ENCODE measurements around the gene NAV2.
A peak's percentile ranks its signal among the peaks of the same experiment; 100 is the strongest.

The NAV2 gene

DNA sequence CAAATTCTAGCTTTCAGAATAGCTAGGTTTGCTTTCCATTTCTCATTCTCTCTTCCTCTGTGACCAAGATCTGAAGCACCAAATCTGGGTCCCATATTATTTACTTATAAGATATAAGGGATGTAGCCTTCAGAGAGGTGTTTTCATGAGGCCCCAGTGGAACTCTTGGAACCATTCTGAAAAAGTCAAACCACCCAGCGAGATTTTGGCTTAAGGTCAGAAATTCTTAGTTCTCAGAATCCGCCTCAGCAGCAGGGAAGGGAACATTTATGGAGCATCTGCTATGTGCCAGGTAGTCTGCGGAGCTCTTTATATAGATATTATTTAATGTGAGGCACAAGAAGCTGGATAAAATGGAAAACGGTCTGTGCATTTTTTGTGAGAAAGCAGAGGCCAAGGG, 6.3 kb downstream of the NAV2 start:
- DNase-seq (ENCODE audit: low read depth in 2 of 2), result no peak

DNA sequence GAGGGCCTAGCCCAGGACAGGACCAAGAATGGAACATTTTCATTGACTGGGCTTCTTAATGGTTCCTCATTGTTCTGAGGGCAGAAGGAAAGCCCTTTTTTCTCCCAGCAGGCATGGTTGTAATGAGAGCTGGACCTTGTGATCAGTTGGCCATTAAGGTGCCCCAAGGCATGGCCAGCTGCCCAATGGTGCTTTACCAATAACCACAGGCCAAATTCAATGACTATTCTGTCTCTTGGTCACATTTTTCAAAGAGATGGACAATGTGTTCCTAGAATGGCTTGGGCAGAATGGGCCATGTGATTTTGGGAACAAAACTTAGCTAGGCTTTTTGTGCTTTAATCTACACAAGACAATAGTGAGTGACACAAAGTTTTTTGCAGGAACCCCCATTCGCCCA, 7.3 kb downstream of the NAV2 start:
- no peak for DNase-seq (ENCODE audit: low read depth in 2 of 2)

DNA sequence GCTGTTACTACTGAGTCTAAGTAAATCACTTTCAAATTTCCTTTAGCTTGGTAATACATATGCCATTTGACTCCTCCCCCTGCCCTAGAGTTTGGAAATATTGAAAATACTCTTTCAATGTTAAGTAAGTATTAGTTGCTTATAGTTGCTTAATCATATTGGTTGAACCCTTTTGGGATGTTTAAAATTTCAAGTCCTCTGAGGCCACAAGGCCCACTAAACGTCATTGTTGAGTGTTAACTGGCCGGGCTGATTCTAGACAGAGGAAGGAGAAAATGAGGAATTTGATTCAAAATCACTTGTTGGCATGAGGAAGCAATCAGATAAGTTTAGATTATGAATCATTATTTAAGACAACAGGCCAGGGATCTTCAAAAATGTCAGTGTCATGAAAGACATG, 8.5 kb downstream of the NAV2 start:
- DNase-seq (ENCODE audit: low read depth in 2 of 2), result no peak

DNA sequence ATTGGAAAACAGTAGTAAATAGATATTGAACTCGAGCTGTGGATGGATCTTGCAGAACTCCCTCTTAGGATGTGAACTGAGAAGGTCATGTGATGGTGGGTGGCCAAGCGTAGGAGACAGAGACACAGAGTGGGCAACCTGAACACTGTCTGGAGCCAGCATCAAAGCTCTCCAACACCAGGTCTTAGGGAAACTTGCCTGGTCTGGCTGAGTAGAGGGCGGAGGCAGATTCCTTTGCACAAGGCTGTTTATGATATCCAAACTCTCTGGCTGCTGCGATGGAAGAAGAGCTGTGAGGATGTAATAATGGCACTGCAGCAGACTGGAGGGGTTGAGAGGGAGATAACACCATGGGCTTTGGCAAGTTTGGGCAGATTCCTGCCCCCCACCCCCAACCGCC, 10.1 kb downstream of the NAV2 start:
- no peak for DNase-seq (ENCODE audit: low read depth in 2 of 2)

DNA sequence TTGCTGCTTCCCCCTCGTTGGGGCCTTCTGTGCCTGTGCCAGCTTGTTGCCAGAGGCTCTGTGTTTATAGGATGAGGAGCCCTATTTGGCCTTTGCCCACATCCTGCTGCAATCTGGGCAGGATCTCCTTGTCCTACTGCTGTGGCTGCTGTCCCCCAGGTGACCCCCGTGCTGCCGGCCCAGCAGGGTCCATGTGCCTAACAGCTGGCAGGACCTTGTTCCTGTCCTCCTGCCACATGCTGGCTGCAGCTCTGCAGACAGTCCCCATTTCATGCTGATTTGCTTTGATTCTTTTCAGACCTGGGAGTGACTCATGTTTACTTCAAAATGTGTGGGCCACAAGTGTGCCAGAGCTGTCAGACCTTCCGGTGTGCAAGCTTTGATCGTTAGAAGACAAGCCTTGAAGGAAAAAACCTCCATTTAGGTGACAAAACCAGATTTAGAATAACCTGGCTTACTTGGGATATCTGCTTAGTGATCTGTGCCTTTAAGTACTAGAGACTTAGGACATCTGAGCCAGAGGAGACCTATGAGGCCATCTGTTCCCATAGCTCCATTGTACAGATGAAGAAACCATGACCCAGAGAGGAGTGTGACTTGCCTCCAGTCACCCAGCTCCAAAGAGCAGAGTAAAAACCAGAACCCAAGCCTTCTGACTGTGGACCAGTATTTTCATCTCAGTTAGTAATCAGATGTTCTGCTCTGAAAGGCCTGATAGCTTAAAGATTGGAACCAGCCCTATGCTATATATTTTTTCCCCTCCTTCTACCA, 11.1 kb downstream of the NAV2 start:
- no peak for DNase-seq (ENCODE audit: low read depth in 2 of 2)

DNA sequence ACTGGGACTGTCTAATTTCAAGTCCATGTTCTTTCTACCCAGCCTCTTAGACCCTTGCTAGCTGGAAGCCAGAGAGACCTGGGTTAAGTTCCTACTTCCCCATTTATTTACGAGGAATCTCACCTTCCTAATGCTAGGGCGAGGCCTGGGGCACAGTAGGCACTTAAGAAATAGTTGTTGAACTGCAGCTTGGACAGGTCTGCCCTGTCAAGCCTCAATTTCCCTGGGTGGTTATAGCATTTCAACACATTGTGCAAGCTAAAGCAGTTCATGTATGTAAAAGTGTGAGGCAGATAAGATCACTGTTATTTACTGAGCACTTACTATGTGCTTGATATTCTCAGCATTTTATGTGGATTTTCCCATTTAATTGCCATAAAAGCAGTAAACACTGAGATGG, 12.1 kb downstream of the NAV2 start:
- DNase-seq (ENCODE audit: low read depth in 2 of 2), result no peak

DNA sequence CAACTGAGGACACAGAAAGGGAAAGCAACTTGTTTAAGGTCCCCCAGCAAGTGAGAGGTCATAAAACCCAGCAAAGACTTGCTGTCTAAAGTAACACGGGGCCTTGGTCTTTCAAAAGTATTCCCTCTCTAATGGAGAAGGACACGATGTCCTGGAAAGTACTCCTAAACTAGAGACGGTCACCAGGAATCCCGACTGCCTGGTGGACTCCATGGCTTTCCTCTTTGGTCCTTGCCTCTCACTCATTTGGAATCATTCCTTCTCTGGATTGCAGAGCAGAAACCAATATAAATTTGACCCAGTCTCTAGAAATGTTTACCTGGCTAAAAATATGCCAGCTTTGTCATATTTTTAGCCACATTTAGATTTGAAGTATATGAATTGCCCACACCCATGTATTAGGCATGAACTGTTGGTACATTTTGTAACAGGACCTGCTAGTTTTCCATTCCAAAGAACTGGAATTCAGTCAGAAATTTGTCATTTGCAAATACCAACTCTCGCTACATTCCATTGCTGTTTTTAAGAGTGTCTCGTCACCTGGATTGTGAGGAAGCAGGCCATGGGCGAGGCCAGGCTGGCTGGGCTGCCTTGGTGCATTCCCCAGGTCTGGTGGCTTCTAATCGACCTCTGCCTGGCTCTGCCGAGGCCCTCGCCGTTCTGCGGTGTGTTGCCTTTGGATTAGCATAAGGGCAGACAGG, 12.9 kb downstream of the NAV2 start:
- DNase-seq (ENCODE audit: low read depth in 2 of 2), result no peak

DNA sequence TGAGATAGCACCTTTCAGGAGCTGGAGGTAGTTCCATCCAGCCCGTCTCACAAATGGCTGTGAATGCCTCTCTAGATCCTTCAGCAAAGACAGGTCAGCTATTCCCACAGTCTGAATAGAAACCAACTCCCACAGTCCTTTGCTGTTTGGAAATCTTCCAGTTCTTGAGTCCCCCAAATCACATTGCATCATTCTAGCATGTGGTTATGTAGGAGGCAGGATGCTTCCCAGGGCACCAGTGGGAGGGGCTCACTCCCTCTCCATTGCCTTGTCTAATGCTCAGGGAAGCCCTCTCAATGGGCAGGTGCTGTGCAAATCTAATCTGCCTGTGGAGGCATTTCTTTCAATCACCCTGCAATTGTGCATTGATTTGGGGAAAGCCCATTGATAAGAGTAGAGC, 14.6 kb downstream of the NAV2 start:
- DNase-seq (ENCODE audit: low read depth in 2 of 2), result no peak

DNA sequence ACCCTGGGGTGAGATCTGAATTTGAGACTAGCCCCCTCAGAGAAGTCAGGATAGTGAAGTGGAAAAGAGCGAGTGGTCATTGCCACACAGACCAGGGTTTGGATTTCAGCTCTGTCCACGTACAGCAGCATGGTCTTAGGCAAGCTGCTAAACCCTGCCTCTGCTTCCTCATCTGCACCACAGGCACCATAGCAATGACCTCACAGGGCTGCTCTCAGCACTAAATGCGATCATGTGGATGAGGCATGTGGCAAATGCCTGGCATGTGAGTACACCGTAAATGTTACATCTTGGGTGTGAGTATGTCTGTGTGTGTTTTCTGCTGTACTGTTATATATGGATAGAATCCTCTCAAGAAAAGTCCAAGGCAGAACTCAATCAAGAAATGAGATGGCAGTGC, 15.8 kb downstream of the NAV2 start:
- DNase-seq (ENCODE audit: low read depth in 2 of 2), result no peak

DNA sequence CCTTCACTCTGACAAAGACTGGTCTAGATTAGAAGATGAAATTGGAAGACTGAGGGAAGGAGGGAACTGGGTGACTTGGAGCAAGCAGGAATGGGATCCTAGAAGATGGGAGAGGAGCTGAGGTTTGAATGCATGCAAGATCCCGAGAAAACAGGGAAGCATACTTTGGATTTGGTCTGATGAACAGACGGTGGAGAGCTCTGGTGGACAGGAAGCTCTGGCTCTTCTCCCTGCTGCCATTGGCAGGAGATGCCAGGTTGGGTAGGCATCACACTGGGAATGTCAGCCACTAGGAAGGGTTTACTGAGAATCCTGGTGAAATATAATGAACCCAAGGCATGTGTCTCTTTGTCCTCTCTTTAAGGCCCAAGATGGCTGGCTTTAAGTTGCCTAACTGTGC, 16.5 kb downstream of the NAV2 start:
- no peak for DNase-seq (ENCODE audit: low read depth in 2 of 2)

DNA sequence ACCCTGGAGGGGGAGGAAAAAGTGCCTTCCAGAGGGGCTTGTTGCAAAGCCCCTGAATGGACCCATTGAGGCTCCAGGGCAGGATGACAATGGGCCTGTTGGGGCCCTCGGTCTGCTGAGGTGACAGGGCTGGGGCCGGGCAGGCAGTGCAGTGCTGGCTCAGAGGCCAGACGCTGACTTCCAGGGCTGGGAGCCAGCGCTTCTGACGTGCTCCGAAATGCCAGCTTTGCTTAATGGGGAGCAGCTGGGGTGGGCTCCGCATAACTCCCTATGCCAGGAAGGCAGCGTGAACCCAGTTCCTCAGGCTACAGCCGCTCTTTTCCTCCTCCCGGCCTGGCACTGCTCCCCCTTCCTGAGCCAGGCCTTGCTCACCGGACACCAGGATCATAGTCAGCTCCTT, 17.7 kb downstream of the NAV2 start:
- no peak for DNase-seq (ENCODE audit: low read depth in 2 of 2)

DNA sequence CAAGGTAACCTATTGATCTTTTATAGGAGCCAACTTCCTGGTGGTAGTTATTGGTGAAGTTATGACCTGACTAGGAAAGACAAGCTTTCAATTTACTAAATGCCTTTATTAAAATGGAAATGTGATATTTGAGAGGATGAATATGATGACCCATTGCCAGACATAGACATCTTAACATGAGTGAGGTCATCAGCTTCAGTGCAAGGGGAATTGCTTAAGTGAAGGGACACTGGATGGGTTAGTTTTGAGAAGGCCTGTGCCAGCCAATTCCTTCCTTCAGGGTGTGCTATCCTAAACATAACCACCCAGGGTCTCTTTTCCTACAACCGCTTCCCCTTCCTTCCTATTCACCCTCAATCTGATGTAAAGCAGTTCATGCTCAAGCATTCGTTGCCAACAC, 21.5 kb downstream of the NAV2 start:
- no peak for DNase-seq (ENCODE audit: low read depth in 2 of 2)

DNA sequence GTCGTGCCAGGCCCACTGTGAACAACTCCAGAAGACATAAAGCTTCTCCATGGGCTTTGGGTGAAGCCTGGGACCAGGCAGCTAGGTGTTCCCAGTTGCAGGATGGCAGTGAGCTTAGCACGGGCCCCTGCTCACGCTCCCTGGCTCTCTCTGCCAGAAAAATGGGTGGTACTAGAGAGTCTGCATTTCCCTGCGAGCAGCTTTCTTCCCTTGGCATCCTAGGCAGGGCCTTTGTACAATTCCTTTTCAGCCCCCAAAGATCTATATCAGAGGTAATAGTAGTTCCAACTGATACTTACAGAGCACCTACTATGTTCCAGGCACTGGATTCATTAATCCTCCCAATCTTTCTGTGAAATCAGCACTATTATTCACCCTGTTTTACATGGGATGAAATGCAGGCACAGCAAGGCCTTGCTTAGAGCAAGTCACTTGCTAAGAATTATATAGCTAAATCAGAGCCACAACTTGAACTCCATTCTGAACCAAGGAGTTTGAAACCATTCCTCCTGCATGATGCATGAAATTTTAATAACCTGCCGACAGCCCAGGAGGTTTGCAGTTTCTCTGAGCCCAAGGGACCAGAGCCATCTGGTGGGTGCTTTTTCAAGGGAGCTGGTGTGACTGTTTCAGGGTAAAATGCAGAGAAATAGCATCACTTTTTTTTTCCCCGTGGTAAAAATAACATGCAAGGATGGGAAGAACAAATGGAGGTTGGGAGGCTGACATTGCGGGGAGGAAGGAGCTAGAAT, 22.7 kb downstream of the NAV2 start:
- DNase-seq (ENCODE audit: low read depth in 2 of 2), result no peak

DNA sequence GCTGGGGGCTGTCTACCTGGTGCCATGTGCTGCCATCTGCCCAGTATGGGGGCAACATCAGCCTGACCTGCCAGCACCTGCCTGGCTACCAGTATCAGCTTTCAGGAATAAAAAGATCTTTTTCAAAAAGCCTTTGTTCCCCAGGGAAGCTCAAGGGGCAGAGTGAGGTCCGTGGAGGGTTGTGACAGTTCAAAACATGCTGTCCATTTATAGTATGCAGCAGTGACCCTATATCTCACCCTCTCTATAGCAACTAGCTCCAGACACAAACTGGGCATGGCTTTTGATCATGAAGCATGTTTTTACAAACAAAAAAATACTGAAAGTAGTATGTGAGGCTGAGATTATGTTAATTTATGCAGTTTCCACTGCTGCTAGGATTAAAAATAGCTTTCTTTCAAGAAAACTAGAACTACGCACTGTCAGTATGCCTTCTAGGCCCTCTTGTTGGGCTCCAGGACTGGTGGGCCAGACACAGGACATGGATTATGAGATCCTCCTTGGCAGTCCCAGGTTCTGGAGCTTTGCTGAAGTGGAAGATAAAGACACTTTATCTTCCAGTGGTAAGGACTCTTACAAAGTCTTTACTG, 23.4 kb downstream of the NAV2 start:
- DNase-seq (ENCODE audit: low read depth in 2 of 2), result no peak

DNA sequence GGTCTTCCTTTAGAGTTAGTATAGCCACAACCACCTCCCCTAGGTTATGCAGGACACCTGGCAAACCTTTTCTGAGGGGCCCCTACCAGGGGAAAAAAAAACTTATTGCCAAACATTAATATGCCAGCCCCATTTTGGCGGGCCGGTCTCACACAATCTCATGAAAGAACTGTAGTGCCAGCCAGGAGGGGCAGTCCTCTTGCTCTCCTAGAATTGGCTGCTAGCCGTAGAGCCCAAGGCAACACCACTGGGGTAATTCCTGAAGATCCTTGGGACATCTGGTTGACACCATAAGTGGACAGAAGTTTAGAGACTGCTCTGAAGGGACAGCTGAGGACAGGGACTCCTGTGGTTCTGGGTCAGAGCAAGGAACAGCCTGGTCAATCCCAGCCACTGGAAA, 24.2 kb downstream of the NAV2 start:
- DNase-seq (ENCODE audit: low read depth in 2 of 2), result no peak

DNA sequence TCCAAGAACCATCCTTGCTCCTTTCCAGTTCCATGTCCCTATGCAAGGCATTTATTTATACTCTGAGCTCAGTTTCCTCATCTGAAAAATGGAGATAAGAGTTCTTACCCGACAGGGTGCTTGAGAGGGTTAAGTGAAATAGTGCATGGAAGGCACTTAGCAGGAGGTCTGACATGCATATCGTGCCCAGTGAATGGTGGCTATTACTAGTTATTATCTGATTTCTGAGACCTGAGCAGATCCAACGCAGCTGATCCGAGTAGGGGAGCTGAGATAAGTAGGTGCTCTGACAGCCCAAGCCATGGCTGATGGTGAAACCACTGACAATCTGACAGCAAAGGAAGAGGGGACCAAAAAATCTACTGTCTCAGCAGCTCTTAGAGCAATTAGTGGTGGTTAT, 24.9 kb downstream of the NAV2 start:
- DNase-seq (ENCODE audit: low read depth in 2 of 2), result no peak

DNA sequence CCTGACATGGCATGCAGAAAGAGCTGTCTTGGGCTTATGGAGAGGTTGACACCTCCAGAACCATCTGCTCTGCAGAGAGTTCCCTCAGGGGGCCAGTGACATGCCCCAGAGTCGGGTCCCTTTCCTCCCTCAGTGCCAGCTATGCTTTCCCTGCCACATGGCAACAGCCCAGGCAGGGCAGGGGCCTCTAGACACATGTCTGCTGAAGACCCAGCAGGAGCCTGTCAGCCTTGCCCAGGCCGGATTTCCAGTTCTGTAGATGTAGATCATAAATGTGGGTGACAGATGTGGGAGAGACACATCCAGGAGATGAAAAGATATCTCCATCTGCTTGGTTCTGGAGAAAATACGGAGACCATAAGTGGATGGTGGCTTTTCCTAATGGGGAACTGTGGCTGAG, 25.5 kb downstream of the NAV2 start:
- DNase-seq (ENCODE audit: low read depth in 2 of 2), result no peak

DNA sequence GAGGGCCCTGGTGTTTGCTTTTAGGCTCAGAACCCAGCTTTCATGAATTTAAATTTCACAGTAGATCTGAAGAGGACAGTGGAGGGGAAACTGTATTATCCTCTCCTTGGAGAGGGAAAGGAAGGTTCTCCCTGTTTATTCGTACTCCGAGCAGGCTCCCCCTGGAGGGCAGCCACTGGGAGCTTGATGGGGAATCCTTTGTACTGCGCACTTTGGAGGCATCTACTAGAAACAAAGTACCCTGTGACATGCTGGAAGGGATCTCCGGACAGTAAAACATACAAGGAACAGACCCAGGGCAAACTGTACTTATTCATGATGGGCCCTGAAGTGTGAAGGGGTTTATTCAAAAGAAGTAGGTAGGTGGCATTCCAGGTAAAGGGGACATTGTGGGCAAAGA, 27.2 kb downstream of the NAV2 start:
- DNase-seq (ENCODE audit: low read depth in 2 of 2), result no peak

DNA sequence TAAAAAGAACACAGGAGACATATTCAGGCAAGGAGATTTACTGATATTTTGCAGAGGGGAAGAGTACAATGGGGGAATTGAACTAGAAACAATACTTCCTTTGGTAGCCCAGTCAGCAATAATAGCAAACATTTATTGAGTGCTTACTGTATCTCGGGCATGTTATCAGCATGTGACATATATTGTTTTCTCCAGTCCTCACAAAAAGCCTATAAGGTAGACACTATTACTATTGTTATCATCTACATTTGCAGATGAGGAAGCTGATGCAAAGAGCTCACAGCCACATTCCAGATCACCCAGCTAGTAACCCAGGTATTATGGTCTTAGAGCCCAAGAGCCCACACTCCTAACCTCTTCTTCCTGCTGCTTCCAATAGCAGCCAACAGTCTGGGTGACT, 27.9 kb downstream of the NAV2 start:
- DNase-seq (ENCODE audit: low read depth in 2 of 2), result no peak

DNA sequence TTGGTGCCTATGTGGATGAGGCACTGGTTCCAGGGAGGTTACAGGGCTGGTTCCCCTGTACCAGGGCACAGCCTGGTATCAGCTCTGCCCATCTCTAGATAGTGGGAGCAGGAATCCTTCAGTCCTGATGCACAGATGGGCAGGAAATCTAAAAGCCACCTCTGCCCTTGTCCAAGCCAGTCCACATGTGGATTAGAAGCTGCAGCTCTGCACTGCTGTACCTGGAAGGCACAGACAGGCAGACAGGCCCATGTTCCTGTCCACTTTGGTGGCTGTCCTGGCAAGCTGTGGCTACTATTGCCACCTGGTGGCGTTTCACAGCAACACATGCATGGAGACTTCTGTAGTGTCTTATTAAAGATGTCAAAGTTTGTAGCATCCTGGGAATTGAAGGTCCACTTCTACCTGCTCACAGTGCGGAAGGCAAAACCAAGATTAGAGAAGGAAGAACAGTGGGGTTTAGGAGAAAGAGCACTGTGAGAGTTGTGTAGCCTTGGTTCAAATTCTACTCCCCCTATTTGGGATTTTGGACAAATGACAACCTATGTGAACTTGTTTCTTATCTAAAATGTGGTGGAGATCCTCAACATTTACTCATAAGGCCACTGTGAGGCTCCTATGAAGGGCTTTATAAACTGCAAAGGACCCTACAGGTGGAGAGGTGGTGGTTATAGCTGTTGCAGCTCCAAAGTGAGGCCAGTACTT, 30.1 kb downstream of the NAV2 start:
- DNase-seq (ENCODE audit: low read depth in 2 of 2), result peak; percentile 46 to 56

DNA sequence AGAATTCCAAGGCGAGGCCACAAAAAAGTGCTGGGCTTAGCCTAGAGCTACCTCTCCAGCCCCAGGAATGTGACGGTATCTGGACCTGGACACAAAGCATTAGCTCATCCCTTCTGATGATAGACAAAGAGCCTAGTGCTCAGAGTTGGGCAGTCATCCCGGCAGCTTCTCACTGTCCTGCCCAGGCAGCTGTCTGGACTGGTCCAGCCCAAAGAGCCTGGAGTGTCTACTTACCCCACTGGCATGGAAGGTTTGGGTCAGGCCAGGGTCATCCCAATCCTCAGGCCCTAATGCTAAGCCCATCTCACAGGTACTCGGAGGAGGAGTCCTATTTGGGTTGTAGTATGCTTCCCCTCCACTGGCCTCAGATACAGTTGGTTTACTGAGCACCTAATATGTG, 31.0 kb downstream of the NAV2 start:
- DNase-seq (ENCODE audit: low read depth in 2 of 2), result no peak

DNA sequence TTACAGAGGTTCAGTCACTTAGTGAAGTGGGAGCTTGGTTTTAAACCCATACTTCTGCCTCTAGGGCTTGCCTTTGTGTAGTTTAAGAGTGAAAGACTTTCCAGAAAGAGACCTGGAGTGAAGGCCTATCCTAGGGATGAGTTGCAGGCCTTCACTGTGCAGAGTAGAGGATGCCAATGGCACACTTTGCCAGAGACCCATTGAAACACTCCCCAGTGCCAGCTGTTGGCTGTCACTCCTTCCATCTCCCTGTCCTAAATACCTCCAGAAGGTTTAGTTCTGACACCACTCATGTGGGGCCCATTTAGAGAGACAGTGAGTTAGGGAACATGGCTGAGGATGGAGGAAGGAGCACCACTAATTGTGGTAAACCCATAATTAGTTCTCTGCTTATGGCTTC, 31.5 kb downstream of the NAV2 start:
- DNase-seq (ENCODE audit: low read depth in 2 of 2), result no peak
